Right ventricle myocardium inferior (tissue), 1 donor: ENCODE results near the gene SCFD2. TPM values are rescaled to one million over a fixed set of nuclear protein-coding genes. Genes with fewer than 3 reads are reported as not detected.
"Not testable (repeated sequence)": the region's sequence is repeated elsewhere in the genome, so short reads cannot be mapped to it uniquely, and the experiment has no call there.

ENCODE experiments used
- ATAC-seq: fragments of 200-7000 bp; cut with Tn5 transposase; one replicate; pipeline ENCODE4 v1.9.1; 2020; ENCODE audit warnings: mild to moderate bottlenecking, moderate library complexity
- DNase-seq: peaks from one replicate; pipeline ENCODE4 v3.0.0; 2021; ENCODE audit errors: missing footprints
- intact Hi-C: fragments of 100-400 bp; cut with DNase I; formaldehyde crosslinking; loops from one replicate; pipeline ENCODE4 v1.11.0; 2022
- long read RNA-seq: library from polyadenylated mRNA; unstranded; transcript quantifications from one replicate; pipeline ENCODE4 v2.0.0, GENCODE V29; 2021
- total RNA-seq: library from RNA; stranded (reverse); fragmentation: NEBNext Ultra II Directional; extraction: Animal tissue kit (Norgen Biotek cat#: 25700); gene quantifications from one replicate; pipeline ENCODE4 v1.2.1, GENCODE V29; 2021
- donor health status: DM: no; HTN: yes; CAD: no; lungs with severe emphysema.

Gene SCFD2
- 10.0 TPM for total RNA-seq
- long read RNA-seq, partial matches to known transcripts = 0 of 1 reads
- long read RNA-seq, other reads (novel, unspliced or antisense) = 1 of 1 reads

DNA sequence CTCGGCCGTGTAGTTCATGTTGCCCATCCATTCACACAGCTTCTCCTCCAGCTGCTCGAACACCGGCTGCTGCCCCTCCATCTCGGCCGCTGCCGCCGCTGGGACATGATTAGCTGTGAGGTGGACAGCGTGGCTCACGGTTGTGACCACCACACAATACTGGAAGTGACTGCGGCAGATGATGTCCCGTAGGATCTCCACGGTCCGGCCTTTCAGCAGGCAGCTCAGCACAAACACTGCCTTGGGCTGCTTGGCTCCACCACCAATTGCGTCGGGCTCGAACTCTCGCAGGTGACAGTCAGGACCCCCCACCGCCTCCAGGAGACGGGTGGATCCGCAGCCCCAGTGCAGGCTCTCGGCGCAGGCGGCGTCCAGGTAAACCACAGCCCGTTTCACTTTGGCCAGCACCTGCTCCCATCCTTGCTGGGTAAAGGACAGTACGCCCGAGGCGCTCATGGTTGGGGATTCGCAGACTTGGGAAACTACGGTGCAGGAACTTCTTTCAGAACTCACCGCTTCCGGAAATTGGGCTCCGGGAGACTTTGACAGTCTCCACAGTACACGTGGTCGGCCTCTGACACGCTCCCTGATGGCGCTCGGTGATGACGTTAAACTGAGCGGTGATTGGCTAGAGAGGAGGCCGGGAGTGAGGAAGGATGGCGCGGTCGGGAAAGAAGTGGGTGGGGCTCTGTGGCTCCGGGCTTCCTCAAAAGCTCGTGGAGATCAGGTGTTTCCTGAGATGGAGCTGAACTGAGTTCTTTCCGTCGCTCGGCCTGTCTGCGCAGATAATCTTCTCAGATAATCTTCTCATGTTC is at the start of gene SCFD2:
Gene SCFD2, minus strand, starts transcription at position 576 of the 815 bp plus-strand sequence.
- ATAC-seq = peak; percentile 100
- intact Hi-C loops = no loop called here
- DNase-seq = peak; percentile 97

DNA sequence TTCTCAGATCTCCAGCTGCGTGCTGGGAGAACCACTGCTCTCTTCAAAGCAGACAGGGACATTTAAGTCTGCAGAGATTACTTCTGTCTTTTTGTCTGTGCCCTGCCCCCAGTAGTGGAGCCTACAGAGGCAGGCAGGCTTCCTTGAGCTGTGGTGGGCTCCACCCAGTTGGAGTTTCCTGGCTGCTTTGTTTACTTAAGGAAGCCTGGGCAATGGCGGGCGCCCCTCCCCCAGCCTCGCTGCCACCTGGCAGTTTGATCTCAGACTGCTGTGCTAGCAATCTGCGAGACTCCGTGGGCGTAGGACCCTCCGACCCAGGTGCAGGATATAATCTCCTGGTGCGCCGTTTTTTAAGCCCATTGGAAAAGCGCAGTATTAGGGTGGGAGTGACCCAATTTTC is 43.6 kb upstream of the SCFD2 start:
- ATAC-seq, intact Hi-C loops: not testable (repeated sequence)
- DNase-seq = peak; percentile 47

DNA sequence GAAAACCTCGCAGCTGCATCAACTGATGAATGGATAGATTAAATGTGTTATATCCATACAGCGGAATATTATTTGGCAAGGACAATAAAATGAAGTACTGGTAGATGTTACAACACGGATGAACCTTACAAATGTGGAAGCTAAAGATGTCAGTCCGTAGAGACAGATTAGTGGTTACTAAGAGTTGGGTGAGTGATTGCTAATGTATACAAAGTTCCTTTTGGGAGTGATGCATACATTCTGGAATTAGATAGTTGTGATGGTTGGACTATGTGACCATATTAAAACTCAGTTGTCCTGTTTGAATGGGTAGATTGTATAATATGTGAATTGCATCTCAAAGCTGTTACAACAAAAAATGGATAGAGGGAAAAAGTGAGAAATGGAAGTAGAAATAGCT is 14.4 kb upstream of the SCFD2 start:
- DNase-seq (no peak), ATAC-seq (no peak)
- intact Hi-C loops = no loop called here

DNA sequence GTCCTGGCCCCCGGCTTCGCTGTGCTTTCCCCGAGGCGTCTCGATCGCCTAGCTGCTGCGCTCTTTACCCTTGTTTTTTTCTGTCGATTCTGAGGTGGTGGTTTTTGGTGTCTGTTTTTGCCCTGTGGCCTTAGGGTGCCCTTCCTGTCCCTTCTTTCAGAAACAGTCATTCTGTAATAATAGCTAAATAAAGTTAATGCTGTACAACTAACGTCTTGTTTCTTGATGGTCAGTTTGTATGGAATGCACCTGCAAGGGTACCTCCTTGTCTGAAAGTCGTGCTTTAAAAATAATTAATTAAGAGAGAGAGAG is 12.3 kb upstream of the SCFD2 start:
- no peak for DNase-seq
- intact Hi-C loops = loop anchor here (5.0 kb wide), 2 partner anchors 356 to 854 kb away; no protein-coding TSS in a partner anchor
- no peak for ATAC-seq

DNA sequence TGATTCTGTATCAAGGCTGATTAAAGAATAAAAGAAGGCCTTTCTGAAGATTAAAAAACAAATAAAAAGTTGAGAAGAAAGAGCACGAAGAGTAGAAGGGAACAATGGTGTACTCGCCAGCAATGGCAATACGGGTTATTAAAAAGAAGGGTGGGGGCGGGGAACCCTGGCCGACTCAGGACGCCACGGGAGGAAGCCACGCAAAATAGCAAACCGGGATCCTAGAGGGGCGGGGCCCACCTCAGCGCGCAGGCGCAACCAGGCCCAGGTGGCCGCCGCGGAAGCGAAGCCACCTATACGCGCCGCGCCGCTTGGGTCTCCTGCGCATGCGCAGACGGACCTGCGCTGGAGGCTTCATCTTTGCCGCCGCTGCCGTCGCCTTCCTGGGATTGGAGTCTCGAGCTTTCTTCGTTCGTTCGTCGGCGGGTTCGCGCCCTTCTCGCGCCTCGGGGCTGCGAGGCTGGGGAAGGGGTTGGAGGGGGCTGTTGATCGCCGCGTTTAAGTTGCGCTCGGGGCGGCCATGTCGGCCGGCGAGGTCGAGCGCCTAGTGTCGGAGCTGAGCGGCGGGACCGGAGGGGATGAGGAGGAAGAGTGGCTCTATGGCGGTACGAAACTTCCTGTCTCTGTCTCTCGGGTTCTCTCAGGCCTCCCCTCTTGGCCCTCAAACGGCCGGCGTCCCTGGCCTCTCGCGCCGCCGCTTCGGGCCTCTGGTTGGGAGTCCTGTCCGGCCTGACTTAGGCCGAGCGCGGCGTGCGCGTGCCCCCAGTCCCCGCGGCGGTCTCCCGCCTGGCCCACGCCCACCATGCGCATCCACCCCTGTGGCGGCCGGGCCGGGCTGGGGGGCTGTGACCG is 11.7 kb upstream of the SCFD2 start, which contains the start of gene FIP1L1:
Gene FIP1L1, plus strand, starts transcription at position 323 of the 852 bp plus-strand sequence. Its CDS starts 198 bp downstream, at position 521.
- peak; percentile 98 for DNase-seq
- intact Hi-C loops = loop anchor here (5.0 kb wide), 2 partner anchors 355 to 855 kb away; no protein-coding TSS in a partner anchor
- peak; percentile 99 for ATAC-seq

DNA sequence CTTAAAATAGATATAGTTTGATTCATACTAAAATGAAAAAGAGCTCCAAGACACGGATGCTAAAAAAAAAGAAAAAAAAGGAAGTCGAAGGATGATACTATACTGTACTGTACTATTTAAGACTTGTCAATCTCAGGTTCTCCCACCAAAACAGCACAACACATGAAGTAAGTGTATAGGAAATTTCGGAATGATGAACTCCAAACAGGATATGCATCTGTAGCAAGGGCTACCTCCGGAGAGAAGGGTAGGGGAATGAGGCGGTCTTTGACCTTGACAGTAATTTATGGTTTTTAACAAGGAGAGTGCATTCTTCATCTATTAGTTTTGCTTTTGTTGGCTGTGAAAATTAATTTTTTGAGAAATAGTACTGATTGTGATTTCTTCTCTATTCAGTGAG is 11.0 kb upstream of the SCFD2 start:
- no peak for DNase-seq
- ATAC-seq = no peak
- intact Hi-C loops = loop anchor here (5.0 kb wide), 2 partner anchors 355 to 855 kb away; no protein-coding TSS in a partner anchor

DNA sequence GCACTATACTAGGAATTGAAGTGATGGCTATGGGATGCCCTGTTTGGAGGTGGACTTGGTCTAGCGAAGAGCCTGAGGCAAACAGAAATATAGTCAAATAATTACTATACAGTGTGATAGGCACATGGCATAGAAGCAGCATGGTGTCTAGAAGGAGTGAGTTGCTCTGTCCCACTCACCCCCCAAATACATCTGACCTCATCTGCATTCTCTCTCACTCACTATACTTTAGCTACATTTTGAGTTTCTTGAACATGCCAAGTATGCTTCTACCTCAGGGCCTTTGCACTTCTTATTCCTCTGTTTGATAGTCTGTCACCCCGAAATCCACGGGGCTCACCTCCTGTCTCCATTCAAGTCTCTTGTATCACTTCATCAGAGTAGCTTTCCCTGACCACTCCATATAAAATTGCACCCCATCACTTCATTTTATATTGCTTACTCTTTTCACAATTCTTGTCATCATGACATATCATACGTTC is 9.0 kb upstream of the SCFD2 start:
- intact Hi-C loops = loop anchor here (5.0 kb wide), 2 partner anchors 353 to 857 kb away; no protein-coding TSS in a partner anchor
- ATAC-seq (no peak), DNase-seq (no peak)

DNA sequence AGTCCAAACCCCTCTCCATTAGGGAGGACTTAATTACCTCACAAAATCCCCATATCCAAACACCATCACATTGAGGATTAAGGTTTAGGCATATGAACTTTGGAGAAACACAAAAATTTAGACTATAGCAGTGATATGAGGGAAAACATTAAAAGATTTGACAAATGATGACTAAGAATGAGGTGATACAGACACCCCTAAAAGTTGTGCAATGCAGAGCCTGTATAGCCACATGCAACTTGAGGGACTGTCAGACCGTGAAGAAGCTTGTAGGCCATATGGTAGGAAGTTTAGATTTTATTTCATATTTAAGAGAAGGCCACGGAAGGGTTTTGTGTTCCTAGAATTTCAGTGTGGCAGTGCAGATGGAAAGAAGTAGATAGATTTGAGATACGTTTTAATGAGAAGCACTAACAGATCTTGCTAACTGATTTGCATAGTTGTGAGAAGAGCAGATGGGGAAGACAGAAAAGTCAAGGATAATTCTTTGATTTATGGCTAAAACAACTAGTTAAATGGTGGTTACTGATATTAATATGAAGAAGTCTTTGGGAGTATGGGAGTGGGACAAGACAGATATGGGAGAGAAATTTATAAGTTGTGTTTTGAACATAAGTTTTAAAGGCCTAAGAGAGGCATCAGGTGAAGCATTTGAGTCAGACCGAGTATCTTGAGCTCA is 6.1 kb upstream of the SCFD2 start:
- intact Hi-C loops = no loop called here
- DNase-seq (no peak), ATAC-seq (no peak)

DNA sequence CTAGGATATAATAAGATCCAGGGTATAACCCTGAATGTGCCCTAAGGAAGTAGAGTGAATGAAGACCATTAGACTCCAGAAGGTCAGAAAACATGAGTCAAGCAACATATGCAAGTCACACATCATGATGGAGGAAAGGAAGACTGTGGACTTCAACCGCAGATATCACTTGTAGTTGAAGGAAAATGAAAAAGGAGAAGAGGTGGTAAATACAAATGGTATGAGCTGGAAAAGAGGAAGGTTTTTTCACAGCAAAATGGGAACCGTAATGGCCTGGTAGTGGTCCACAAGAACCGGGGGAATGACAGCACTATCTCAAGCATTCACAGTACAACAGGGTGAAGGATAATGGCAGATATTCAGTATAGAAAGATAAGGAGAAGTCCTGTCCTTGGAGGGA is 5.2 kb upstream of the SCFD2 start:
- intact Hi-C loops = no loop called here
- no peak for DNase-seq
- ATAC-seq = no peak

DNA sequence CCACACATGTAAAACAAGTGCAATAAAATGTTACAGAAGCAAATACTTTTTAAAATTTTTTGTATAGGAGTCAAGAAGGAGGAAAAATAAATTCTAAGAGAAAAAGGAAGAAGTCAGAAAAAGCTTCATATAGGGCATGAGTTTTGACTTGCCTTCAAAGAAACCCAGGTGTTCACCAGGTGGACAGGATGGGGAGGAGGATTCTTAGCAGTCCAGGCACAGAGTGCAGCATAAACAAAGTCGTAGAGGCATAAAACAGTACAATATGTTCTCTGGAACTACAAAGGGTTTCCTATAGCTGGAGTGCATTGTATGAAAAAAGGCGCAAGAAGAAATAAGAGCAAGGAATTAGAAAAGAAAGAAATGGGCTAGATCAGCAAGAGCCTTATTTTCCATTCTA is 1.9 kb upstream of the SCFD2 start:
- intact Hi-C loops = no loop called here
- DNase-seq (no peak), ATAC-seq (no peak)

DNA sequence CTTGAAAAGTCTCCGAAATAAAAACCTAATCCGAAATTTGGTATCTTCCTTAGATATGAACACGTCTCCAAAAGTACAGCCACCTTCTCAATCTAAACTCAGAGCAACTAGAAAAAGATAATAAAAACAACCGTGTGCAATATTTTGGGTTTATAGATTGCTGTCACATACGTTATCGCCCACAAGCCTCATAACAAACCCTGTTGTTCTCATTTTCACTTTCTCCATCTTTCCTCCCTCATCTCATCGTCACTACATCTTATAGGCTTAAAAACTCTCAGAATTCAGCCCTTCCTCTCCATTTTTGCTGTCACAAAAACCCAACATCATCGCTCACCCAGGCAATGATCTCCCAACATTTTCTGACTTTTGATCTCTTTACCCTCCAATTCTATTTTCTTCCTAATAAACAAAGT is 448 bp upstream of the SCFD2 start:
- intact Hi-C loops = no loop called here

DNA sequence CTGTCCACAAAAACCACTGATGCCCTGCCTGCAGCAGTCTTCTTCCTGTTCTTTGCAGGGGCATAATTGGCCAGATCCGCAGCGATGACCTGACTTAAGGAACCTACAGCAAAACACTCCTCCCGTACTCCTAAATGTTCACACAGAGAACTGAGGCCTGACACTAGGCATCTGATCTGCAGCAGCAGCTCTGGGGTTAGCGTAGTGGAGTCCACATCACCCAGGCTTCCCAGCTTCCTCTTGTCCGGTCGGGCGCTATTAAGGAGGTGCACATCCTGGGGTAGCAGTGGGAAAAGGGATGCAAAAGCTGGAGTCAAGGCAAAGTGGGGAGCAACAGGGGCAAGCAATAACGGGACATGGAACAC is 758 bp downstream of the SCFD2 start:
- intact Hi-C loops = no loop called here
- no peak for DNase-seq
- no peak for ATAC-seq

More for the DNA sequence above, 448 bp upstream of the SCFD2 start:
- ATAC-seq = no peak
- no peak for DNase-seq

DNA sequence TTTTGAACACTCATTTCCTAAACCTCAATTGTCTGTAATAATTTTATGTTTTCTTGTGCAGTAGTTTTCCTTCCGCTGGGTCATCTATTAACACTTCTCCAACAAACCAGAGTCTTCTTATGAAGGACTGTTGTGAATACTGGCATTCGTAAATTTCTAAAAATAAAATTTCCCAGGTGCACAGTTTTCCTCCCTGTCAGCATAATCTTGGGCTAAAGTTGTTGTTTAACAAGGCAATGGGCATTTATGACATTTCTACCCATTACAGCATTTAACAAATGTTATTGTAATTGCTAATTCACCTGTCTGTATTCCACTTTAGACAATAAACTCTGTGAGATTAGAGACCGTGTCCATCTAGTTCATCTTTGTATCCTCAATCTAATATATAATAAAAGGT is 1.2 kb downstream of the SCFD2 start:
- DNase-seq (no peak), ATAC-seq (no peak)
- intact Hi-C loops = no loop called here

DNA sequence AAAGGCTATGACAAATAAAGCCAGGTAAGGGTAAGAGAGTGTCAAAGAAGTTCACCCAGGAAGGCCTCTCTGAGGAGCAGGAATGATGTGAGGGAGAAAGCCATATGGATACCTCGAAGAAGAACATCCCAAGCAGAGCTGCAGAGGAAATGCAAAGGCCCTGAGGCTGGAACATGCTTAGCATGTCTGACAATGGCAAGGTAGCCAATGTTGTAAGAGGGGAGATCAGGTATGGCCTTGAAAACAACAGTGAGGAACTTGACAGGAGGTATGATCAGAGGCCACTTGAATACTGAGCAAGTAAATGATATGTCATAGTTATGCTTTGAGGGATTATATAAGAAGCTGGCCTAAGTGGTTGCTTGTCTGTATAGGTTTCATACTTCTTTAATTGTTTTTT is 3.8 kb downstream of the SCFD2 start:
- DNase-seq (no peak), ATAC-seq (no peak)
- intact Hi-C loops = no loop called here

DNA sequence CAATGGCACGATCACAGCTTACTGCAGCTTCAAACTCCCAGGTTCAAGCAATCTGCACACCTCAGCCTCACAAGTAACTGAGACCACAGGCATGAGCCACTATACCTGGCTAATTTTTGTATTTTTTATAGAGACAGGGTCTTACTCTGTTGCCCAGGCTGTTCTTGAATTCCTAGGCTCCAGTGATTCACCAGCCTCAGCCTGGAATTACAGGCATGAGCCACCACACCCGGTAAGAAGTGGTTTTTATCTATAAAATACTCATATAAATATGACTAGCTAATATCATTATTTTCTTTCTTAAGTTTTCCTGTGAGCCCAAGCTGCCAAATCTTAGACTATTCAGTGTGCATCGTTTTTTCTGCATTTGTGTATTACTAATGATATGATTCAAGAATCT is 4.4 kb downstream of the SCFD2 start:
- DNase-seq (no peak), ATAC-seq (no peak)
- intact Hi-C loops = no loop called here

DNA sequence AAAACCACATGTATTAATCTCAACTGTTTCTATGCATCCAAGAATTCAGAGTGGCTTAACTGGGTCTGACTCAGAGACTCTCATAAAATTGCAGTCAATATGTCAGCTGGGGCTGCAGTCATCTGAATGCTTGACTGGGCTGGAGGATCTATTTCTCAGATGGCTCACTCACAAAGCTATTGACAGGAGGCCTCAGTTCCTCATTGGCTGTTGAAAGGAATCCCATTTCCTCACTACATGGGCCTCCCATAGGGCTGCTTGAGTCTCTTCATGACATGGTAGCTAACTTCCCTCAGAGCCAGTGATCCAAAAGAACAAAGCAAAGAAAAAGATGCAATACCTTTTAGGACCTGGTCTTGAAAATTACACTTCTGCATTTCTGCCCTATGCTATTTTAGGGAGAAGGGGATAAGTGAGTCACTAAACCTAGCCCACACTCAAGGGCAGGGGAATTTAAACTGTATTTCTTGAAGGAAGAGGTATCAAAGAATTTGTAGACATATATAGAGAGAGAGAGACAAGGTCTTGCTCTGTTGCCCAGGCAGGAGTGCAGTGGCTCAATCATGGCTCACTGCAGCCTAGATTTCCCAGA is 9.8 kb downstream of the SCFD2 start:
- DNase-seq (no peak), ATAC-seq (no peak)
- intact Hi-C loops = no loop called here

DNA sequence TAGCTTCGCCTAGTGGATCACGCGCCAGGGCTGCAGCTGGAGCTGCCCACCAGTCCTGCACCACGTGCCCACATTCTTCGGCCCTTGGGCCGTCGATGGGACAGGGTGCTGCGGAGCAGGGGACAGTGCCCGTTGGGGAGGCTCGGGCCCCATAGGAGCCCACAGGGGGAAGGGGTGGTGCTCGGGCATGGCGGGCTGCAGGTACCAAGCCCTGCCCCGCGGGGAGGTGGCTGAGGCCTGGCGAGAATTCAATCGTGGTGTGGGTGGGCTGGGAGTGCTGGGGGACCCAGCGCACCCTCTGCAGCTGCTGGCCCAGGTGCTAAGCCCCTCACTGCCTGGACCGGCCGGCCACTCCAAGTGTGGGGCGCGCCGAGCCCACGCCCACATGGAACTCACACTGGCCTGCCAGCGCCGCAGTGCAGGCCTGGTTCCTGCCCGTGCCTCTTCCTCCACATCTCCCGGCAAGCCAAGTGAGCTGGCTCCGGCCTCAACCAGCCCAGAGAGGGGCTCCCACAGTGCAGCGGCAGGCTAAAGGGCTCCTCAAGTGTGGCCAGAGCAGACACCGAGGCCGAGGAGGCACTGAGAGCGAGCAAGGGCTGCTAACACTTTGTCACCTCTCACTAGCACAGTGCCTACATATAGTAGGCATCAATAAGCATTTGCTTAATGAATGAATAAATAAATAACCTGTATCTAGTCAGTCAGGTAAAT is 11.7 kb downstream of the SCFD2 start:
- DNase-seq (no peak), ATAC-seq (no peak)
- intact Hi-C loops = no loop called here

DNA sequence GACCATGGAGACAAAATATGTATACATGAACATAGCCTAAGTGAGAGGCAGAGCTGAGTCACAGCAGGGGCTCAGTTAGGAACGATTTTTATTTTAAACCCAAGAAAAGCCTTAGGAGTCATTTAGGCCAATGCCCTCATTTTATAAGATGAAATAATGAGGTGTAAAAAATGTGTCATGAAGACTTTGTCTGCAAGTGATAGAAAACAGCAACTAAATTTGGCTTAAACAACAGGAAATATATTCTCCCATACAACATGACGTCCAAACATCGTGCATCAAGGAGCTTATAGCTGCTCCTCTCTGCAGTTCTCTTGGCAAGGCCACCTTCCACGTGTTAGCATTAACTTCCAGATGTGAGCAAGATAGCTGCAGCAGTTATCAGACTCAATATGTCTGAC is 16.8 kb downstream of the SCFD2 start:
- intact Hi-C loops = no loop called here
- ATAC-seq (no peak), DNase-seq (no peak)
